GM19099 (cell line): ENCODE data around the gene USP48.

Experiments
- POLR2A ChIP-seq: IDR thresholded peaks from 3 replicates; pipeline ENCODE4 v1.6.1; 2011; ENCODE audit warnings: low read depth; ENCODE audit not compliant: insufficient read length; ENCODE audit errors: extremely low read depth

The USP48 gene

DNA sequence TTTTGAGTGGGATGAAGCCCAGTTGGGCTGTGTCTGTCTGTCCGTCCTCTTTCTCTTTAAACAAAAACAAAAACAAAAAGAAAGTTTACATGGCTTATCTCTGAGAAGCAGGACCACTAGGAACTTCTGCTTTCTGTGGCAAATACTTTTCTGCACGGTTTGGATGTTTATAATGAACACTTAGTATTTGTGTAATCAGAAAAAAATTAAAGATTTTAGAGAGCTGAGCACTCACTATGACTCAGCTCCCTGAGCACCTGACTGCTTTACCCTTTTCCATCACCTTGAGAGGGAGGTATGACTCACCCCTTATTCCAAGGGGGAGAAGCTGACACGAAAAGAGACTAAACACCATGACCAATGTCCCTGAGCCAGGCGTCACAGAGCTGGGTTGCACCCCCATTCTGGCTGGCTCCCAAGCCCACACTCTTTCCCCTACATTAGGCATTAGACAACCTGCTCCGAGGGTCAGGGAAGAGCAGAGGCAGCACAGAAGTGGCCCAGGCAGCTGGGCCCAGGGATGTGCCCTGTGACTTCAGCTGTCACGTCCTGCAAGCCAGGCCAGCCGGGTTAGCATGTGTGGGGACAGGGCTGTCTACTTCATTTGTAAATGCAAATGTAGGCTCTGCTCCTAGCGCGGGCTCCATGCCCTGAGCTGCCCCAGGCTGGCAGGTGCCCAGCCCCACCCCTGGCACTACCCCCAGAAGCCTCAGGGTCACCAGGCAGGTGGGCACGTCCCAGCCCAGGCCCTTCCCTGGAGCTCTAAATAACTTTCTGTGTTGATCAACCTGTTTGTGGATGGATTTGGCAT, 144.2 kb downstream of the USP48 start:
- no peak for TF ChIP-seq POLR2A

DNA sequence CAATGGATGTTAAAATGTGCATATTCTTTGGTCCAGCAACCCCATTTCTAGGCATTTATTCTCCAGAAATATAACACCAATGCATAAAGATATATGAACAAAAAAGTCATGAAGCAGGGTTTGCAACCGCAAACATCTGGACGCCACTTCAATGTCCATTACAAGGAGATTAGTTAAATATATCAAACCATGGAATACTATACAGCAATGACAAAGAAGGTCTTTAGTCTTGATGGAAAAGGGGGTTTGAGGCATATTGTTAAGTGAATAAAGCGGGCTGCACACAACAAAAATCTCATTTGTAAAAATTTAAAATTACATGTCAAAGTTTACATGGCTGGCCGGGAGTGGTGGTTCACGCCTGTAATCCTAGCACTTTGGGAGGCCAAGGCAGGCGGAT, 145.4 kb downstream of the USP48 start:
- no peak for TF ChIP-seq POLR2A

DNA sequence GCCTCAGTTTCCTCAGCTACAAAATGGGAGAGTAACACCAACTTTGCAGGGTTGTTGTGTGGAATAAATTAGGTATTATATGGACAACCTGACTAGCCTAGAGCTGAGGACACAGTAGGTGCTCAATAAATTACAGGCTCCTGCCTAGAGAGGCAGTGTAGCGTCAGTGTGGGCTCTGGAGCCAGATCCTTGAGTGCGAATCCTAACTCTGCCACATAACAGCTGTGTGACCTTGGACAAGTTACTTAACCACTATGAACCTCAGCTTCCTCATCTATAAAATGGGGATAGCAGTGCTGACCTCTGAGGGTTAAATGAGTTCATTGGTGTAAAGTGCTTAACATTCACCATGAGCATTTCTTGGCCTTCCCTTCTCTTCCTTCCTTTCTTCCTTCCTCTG, 146.9 kb downstream of the USP48 start:
- TF ChIP-seq POLR2A: no peak

DNA sequence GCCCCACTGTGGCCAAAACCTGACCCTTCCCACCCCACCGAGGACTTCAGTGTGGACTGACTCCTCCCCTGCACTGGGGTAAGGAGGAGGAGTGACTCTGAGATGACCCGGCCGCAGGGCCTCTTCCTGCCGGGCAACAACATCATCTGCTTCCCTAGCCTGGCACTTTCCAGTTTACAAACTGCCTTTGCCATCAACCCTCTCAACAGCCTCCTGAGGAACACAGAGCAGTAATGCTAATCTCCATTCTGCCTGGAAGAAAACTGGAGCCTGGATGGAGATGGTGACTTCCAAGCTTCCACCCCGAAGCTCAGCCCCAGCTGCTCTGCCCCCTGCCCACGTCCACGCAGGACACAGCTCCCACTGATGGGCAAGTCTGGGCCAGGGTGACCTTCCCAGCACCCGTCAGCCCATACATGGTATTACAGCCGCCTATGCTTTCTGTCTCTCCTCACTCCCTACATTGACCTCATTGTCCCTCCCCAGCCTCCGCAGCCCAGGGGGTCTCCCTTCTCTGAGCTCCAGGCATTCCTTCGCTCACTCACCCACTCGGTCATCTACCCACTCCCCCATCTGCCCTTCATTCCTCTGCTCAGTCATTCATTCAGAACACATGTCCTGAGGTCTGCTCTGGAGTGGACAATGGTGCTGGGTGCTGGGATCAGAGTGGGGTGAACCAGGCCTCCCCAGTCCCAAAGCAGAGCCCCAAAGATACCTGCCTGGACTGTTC, 148.0 kb downstream of the USP48 start:
- TF ChIP-seq POLR2A: no peak

DNA sequence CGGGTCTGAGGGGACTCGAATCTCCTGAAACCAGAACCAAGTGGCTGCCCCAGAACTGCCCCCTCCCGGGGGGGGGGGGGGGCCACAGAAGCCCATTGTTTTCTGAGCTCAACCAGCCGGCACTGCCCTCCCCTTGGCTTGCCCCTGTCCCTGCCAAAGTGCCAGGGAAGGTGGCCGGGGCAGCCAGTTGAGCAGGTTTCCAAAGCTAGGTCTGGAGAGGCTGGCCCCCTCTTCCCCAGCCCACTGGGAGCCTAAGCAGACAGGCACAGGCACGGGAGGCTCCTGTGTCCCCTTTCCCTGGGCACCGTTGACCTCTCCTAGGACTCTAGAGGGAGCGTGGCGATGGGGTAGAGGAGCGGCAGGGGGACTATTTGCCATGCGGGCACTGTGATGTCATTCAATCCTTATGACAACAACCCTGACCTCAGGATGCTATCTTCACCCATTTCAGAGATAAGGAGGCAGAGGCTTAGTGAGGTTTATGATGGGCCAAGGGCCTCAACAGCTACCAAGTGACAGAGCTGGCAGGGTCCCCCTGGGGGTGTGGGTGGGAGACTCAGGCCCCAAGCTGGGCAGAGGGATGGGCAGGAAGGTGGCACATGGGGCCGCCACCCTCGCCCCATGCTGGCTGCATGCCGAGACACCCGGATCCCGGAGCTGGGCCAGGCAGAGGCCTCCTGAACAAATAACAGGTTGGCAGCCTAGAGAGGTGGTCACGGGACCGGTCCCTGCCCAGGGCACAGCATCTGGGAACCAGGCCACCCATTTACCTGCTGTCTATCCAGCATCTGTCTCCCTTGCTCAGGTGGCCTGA, 148.8 kb downstream of the USP48 start:
- no peak for TF ChIP-seq POLR2A

DNA sequence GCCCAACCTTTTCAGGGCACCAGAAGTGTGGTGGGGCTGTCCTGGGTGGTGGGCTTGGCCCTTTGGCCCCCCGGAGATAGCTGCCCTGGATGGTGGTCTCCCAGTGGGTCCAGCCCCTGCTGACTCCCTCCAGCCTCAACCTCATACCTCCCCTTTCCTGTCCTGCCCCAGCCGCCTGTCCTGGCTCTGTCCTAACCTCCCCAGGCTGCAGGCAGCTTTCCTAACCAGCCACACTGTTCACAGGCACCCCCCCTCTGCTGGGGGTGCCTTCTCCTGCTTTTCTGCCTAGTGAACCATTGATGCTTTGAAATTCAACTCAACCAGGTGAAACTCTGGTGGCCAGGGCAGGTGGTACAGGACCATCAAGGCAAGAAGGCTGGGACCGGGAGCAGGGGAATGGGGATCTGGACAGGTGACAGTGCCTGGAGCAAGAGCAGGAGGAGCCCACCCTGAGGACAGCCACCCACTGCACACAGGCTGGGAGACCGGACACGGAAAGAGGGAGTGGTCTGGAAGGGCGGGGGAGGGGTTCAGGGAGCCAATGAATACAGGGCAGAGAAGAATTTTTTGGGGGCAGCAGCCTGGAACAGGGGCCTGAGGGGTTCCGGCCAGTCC, 149.7 kb downstream of the USP48 start:
- TF ChIP-seq POLR2A: no peak

DNA sequence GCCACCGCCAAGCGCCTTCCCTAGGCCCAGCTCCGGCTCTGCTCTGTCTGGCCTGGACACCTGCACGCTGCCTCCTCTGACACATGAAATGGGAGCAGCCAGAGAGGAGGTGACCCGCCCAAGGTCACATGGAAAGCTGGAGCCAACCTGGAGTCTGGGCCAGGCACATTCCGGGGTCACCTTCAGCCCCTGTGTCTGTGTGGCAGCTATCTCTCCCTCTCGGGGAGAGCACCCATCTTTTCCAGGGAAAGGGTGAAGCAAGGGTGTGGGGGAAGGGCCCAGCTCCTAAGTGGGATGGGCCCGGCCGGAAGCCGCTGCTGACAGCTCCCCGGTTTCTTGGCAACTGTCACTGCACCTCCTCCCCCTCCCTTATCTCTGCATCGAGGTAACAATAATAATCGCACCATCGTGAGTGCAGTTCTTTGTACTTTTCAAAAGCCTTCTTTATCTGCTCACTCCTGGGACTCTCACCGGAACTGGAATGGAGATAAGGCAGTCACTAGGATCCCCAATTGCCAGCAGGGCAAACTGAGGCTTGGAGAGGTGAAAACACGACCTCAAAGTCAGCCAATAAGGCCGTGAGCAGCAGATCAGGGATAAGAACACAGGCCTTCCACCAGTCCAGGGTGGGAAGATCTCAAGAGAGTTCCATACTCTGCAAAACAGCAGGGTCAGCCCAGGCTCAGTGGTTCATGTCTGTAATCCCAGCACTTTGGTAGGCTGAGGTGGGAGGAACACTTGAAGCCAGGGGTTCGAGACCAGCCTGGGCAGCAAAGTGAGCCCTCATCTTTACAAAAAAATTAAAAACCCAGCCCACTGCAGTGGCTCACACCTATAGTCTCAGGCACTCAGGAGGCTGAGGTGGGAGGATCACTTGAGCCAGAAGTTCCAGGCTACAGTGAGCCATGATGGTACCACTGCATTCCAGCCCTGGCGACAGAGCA, 150.7 kb downstream of the USP48 start:
- no peak for TF ChIP-seq POLR2A

DNA sequence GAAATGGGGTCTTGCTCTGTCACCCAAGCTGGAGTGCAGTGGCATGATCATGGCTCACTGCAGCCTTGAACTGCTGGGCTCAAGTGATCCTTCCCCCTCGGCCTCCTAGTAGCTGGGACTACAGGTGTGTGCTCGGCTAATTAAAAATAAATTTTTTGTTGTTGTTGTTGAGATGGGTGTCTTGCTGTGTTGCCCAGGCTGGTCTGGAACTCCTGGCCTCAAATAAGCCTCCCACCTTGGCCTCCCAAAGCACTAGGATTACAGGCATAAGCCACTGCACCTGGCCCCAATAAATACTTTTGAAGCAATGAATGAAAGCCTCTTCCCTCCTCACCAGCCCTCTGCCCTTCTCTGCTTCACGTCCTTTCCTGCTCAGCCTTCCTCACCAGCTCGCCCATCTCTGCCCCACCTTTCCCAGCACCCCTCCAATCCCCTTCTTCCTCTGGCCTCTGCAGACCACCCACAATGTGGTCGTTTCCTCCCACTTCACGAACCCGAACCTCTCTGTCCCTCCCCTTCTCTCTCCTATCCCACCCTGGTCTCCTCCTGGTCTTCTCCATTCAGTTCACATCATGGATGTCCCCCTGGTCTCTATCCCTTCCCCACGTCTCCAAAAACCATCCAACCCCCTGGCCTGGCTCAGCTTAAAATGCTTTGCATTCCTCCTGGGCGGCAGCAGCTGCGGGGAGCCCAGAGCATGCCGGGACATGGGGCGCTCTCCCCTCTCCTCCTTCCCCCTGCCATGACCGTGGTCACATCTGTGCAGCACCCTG, 152.2 kb downstream of the USP48 start:
- TF ChIP-seq POLR2A: no peak

DNA sequence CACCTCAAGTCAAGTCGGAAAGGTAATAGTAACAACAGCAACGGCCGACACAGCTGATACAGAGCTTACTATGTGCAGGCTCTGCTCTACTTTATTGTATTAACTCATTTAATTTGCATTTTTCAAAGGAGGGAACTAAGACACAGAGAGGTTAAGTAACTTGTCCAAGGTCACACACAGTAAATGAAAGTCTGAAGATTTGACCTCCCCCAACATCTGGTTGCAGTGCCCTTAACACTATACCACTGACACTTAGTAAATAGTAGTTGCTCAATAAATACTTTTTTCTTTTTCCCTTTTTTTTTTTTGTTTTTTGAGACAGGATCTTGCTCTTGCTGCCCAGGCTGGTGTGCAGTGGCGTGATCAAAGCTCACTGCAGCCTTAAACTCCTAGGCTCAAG, 153.0 kb downstream of the USP48 start:
- TF ChIP-seq POLR2A: no peak

DNA sequence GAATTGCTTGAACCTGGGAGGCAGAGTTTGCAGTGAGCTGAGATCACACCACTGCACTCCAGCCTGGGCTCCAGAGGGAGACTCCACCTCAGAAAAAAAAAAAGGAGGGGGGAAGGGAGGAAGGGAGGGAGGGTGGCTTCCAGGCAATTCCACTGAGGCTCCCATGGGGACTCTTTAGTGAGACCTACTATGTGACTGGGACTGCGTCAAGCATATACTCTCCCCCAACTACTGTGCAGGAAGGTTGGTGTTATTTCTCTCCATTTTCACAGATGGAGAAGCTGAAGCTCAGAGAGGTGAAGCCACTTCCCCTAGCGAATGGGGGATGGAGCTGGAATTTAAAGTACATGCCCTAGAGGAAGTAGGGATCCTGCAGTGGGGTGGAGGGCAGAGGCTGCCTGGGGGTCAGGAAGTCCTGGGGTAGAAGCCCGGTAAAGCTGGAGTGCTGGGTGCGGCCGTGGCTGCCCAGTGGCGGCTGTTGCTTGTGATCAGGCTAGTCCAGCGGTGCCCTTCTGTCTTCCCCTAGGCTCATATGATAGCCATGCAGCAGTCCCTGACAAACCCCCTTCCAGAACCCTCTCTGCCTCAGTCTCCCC, 154.1 kb downstream of the USP48 start:
- no peak for TF ChIP-seq POLR2A
